ENCODE data around the gene TYSND1.

TYSND1 gene

GRCh38 chr10:70158113-70158512 lies 11.6 kb upstream of the TYSND1 start:
- no peak for DNase-seq (ENCODE audit: low read depth)
- no peak overlapping the region for H3K4me3 ChIP-seq (ENCODE audit: low read depth, low read length)
- no peak for TF ChIP-seq CTCF (IDR thresholded peaks at IDR 0.05; ENCODE audit: low read depth, low read length, missing control alignments)

GRCh38 chr10:70155255-70155838 lies 8.8 kb upstream of the TYSND1 start:
- DNase-seq (ENCODE audit: low read depth) = no peak
- no peak for TF ChIP-seq CTCF (IDR thresholded peaks at IDR 0.05; ENCODE audit: low read depth, low read length, missing control alignments)
- H3K4me3 ChIP-seq (ENCODE audit: low read depth, low read length) = no peak overlapping the region

- DNase-seq (ENCODE audit: low read depth) = no peak
- no peak for TF ChIP-seq CTCF (IDR thresholded peaks at IDR 0.05; ENCODE audit: low read depth, low read length, missing control alignments)
- no peak overlapping the region for H3K4me3 ChIP-seq (ENCODE audit: low read depth, low read length)
Measured at GRCh38 chr10:70148516-70148915, 2.0 kb upstream of the TYSND1 start.

GRCh38 chr10:70147259-70147625 lies 742 bp upstream of the TYSND1 start:
- no peak for TF ChIP-seq CTCF (IDR thresholded peaks at IDR 0.05; ENCODE audit: low read depth, low read length, missing control alignments)
- no peak for DNase-seq (ENCODE audit: low read depth)
- peak overlapping the region; percentile 85; the same call in 1 of the 2 replicates for H3K4me3 ChIP-seq (ENCODE audit: low read depth, low read length)

- peak; percentile 53 for TF ChIP-seq CTCF (IDR thresholded peaks at IDR 0.05; ENCODE audit: low read depth, low read length, missing control alignments)
- peak overlapping the region; percentile 85 for H3K4me3 ChIP-seq (ENCODE audit: low read depth, low read length)
- DNase-seq (ENCODE audit: low read depth) = no peak
Measured at GRCh38 chr10:70145666-70146488, 623 bp downstream of the TYSND1 start.

GRCh38 chr10:70145166-70145665 lies 1.3 kb downstream of the TYSND1 start:
- H3K4me3 ChIP-seq (ENCODE audit: low read depth, low read length) = peak overlapping the region; percentile 85
- DNase-seq (ENCODE audit: low read depth) = no peak
- no peak for TF ChIP-seq CTCF (IDR thresholded peaks at IDR 0.05; ENCODE audit: low read depth, low read length, missing control alignments)
